ENCODE data around the gene EEFSEC.

EEFSEC gene

GRCh38 chr3:128247666-128248409 is 94.6 kb downstream of the EEFSEC start:
- DNase-seq: no peak

GRCh38 chr3:128252083-128252482 is 98.8 kb downstream of the EEFSEC start:
- DNase-seq: no peak

DNA sequence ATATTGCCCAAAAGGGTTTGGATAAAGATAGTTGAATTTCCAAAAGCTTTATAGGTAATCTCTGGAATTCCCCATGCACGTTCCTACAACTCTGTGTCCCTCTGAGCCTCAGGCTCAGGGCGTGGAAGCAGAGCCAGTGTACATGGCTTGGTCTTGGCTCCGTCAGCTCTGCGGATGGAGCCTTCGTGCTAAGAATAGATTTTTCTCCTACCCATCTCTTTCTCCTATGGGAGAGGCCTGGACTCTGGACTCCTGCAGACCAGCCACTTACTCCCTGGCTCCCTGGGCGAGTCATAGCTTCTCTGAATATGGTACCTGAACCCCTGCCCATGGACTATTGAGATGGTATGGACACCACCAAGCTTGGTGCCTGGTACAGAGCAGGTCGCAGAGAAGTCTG is 99.9 kb downstream of the EEFSEC start:
- no peak for DNase-seq

DNA sequence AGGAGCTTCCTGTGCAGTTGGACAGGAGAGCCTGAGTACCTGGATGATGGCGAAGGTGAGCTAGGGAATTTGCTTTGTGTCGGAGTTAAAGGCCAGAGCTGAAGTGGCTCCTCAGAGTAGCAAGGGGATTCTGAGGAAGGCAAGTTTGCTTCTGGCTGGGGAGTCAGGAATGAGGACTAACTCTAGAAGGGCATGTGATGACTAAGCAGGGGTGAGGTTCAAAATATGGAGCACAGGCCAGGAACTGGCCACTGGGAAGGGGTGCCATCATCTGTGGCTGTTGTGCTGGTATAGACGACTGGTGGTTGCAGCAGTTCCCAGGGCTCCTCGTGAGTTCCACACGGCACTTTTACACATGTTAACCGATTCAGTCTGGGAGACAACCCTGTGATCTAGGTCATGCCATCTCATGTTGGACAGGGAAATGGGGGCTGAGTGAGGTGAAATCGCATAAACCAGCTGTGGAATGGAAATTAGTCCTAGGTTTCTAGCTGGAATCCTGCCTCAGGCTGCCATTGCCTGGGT is 100.8 kb downstream of the EEFSEC start:
- no peak for DNase-seq

- DNase-seq: no peak
Measured at GRCh38 chr3:128254967-128255366, 101.7 kb downstream of the EEFSEC start.

DNA sequence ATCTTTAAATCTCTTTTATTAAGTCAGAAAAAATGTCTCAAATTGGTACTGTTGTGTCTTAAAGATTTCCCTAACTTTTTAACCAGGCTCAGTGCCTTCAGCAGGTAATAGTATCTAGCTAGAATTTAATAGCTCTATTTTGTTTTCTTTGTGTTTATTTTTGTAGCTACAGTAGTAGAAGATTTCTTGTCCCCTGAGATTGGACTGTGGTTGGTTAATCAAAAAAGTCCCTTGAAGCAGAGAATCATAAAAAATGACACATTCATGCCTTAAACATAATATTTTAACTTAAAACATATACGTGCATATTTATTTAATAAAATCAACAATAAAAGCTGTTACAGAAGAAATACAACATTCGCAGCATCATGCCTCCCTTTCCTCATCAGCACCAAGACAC is 102.8 kb downstream of the EEFSEC start:
- DNase-seq: no peak

DNA sequence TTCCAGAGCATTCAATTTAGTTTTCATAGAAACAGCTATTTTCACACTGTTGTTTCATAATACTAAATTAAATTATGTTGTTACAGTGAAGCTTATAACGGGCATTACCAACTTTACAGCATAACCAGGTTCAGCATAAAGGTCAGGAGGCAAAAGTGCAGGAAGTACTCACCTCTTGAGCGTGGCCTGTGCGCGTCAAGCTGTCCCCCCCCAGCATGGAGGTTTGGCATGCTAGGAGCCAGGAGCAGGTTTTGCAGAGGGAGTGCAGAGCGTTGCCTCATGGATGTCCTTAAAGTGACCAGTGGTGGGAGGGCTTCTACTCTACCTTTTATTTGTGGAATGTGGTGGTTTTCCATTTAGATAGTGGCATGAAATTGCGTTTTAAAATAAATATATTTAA is 104.4 kb downstream of the EEFSEC start:
- no peak for DNase-seq

DNA sequence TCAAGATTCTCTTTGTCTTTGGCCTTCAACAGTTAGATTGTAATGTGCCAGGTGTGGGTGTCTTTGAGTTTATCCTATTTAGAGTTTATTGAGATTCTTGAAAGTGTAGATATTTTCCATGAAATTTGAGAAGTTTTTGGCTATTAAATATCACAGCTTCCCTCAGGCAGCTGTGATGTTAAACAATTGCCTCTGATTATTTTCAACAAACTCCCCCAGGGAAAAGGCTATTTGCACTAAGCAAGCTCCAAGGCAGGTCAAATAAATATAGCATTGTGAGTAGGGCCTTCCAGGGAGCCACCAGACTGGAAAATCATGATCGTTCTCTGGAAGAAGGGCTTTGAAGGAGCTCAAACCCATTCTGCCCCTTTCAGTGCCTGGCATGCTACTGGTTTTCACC is 107.0 kb downstream of the EEFSEC start:
- DNase-seq: no peak

DNA sequence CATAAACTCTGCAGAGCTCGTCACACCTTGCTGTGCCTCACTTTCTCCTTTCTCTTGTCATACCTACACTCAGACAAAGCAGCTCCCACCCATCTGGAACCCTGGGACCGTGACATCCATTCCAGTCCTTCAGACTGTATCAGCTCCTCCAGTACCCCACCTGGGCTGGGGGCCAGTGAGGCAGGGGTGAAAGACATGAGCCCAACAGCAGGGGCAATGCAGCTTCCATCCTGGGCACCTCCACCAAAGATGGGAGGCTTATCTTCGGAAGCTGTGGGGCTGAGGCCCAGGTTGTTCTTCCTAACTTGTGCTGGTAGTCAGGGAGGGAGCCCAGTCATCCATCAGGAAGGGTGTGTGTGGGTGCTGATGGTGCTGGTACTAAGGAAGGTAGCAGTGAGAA is 109.2 kb downstream of the EEFSEC start:
- DNase-seq: no peak

DNA sequence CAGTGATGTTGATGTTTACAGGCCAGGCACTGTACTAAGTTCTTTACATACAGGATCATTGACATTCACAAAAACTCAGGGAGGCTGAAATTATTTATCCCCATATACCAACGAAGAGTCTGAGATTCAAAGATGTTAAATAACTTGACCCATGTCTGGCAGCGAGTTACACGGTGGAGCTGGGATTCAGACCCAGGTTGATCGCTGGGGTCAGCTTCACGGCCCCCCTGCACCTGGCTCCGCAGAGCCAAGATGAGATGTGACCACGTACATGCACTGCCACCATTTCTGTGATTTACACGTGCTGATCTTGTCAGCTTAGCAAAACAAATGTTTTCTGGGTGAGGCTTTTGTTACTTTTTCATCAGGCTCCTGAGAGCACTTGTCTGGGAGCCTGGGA is 109.8 kb downstream of the EEFSEC start:
- no peak for DNase-seq

DNA sequence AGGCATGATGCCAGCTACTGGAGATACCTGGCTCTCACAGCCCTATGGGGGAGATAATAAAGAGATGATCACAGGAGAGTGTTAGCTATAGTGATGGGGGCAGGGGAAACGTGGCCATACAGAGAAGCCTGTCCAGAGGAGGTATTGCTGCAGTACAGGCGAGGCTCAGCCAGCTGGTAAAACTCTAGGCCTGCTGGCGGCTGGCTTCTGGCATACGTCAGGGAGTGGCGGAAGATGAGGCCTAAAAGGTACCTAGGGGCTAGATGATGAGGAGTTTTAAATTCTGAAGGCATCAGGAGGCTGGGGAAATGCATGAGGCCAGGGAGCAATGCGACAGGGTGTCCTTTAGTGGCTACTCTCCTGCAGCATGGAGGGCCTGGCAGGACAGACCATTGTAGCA is 110.7 kb downstream of the EEFSEC start:
- no peak for DNase-seq

DNA sequence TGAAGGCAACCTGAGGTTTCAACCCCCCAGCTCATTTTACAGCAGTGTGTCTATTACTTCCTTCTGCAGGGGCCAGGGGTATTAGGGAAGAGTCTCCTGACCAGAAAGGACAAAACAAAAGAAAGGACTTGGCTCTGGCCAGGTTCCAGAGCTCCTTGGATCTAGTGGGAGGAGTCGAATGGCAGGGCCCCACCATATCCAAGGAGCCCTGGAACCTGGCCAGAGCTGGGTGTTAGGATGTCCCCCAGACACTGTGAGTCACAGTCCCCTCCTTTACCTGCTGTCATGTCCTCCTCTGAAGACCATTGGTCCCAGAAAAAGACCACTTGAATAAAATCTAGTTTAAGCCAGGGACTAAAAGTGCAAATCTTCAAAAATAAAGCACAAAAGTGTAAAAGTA is 113.2 kb downstream of the EEFSEC start:
- no peak for DNase-seq

- no peak for DNase-seq
Measured at GRCh38 chr3:128267541-128267940, 114.3 kb downstream of the EEFSEC start.

DNA sequence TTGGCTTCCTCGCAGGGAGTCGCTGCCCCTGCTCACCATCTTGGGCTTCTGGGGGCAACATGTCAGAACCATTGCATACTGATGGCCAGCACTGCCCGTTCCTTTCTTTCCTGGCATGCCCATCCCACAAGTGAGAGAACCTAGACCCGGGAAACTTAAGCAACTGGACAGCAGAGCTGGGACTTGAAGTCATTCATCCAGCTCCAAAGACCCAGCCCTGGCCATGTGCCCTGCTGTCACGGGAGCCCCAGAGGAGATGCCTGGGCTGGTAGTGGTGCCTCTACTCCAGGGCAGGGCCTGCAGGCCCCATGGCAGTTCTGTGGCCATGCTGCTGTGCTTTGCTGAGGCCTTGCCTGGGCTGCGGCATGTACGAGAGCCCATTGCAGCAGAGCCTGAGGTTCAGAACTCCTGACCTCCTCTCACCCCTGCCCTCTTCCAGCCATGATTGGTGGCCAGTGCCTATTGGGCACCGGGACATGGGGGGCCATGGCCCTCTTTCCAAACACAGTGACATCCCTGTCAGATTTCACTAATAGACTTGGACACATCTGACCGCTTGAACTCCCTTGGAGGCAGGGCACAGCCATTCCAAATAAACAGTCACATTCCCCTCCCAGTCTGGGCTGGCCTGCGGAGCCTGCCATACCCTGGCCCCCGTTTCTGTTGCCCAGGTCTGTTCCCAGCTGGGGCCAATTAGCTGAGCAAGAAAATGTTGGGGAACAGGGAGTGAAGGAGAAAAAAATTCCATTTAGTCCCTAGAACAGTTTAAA is 115.9 kb downstream of the EEFSEC start:
- no peak for DNase-seq

DNA sequence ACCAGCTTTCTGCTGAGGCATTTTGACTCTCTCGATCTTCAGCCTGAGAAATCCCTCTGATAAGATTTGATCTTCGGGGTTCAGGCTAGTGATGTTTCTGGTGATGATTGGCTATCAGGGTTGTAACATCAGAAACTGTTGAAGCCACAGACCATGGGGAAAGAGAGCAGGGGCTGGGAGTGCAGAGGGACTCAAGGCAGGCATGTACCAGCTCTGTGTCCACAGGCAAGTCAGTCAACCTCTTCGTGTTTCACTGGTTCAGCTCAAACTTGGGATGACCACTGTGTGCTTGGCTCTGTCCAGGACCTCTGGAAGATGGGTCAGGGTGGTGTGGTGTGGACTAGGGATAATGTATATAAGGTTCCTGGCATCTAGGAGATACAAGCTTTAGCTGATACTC is 116.5 kb downstream of the EEFSEC start:
- no peak for DNase-seq

DNA sequence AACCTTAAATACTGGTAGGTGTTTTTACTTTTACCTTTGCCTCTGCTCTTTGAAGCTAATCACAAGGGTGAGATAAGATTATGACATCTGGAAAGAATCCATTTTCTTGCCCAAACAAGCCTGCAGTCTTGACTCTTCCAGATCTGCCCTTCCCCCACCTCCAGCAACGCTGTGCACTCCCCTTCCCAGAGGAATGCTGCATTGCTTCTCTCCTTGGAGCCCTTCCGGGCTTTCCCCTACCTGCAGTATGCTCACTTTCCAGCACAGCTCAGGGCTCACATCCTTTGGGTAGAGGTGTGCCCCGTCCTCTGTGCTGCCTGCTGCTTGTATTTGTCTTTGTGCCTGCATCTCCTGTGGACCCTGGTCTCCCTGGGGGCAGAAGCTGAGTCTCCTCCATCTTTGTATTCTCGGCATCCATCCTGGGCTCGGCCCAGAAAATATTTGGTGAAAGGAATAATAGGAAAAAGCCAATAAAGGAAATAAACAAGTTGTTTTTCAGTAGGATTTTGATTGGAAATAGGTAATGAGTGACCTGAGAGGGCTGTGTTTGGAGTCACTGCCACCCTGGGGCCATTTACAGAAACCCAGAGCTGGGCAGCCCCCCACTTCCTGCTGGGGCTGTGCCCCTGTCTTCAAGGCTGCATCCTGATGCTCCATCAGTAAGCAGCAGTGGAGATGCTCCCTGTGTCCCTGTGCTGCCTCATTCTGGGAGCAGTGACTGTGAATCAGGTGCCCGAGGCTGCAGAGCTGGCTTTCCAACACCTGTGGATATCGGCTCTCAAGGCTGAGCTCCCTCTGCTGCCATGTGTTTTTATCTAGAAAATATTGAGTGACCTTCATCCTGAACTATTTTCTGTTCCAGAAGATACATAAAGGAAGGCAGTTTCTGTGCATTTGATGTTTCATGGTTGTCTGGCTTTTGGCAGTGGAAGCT is 117.5 kb downstream of the EEFSEC start:
- no peak for DNase-seq

DNA sequence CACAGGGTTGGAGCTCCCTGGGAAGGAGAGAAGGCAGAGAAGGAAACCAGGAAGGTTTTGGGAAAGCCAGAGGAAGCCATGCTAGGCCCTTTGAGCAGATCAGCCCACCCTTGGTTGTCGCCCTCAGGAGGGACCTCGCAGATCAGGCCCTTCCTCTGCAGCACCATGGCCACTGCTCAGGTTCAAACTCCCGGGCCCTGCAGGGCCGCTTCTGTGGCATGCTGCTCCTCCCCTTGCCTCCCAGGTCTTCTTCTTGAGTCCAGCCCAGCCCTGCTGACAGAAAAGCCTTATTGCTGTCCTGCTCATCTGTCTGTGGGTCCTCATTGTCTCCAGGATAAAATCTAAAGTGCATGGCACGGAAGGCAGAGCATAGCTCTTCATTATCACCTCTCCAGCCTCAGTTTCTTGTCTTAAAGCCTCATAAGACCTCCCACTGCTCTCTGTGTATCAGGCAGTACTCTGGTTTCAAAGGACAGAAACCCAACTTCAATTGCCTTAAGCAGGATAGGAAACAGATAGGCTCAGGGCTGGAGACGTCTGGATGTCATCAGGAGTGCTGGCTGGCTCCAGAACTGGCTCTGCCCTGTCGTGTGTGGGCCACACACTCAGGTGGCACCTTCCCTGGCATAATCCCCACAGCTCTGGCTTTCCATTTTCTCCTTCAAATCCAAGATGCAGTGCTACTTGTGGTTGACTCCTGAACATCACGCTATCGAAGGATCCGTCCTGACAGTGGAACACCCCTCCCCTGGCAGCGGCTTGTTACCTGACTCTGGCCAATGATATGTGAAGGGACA is 118.5 kb downstream of the EEFSEC start:
- DNase-seq: no peak

DNA sequence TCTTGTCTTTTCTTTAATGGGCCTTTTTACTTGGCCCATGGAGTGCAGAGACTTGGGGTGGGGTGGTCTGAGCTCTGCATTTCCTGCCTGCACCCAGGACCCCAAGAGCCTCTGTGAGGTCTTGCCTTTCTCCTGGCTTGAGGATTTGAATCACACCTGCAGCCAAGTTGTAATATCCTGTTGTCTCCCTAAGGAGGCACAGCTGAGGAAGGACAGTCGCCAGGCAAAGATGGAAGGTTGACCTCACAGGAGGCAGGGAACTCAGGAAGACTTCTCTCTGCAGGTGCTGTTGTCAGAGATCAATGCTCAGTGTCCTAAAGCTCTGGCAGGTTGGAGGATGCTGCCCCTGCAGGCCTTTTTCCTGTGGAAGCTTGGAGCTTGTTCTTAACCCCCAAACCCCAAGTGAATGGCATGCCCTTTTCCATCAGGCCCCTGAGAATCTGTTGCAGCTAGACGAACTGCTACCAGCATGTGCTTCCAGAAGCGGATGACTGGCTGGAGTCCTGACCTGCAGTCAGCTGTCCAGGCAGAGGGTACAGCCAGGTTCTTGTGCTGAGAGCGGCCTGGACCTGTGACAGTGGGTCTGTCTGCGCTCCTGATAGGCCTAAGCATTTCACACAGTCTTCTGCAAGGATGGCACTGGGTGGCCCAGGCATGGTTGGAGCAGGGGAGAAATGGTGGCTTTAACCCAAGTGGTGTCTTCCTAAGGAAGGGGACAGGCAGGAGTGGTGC is 120.0 kb downstream of the EEFSEC start:
- DNase-seq: no peak

- no peak for DNase-seq
Measured at GRCh38 chr3:128273841-128274573, 120.7 kb downstream of the EEFSEC start.

GRCh38 chr3:128274837-128275236 is 121.6 kb downstream of the EEFSEC start:
- no peak for DNase-seq

Measured in KG1 (cell line).